Bronchial epithelial cell (primary cell): ENCODE data around the gene KLF9. TPM values are rescaled to one million over a fixed set of nuclear protein-coding genes. Genes with fewer than 3 reads are reported as not detected.

Experiments
- DNase-seq: peaks from one replicate; pipeline ENCODE4 v3.0.0-alpha.2; 2010; ENCODE audit warnings: low read depth
- FAIRE-seq: peaks from 2 replicates; lab custom pipeline; 2011; peaks lifted over from hg19 to GRCh38; lab: Jason Lieb, UNC
- H3K27me3 ChIP-seq: 2 replicates; pipeline ENCODE4 v1.5.1; 2011; ENCODE audit warnings: low read length; ENCODE audit not compliant: control insufficient read depth, insufficient read depth
- H3K36me3 ChIP-seq: 2 replicates; pipeline ENCODE4 v1.5.1; 2011; ENCODE audit warnings: low read length; ENCODE audit not compliant: control insufficient read depth, insufficient read depth
- H3K4me3 ChIP-seq: 2 replicates; pipeline ENCODE4 v1.5.1; 2011; ENCODE audit warnings: mild to moderate bottlenecking, low read depth, low read length, control low read depth
- CTCF ChIP-seq: IDR thresholded peaks from 2 replicates; pipeline ENCODE4 v1.5.1; 2011; ENCODE audit warnings: mild to moderate bottlenecking, moderate library complexity, low read length, control low read depth, inconsistent platforms; ENCODE audit not compliant: insufficient read depth, severe bottlenecking
- total RNA-seq: library from RNA; depleted of rRNA; stranded (reverse); fragments of >200 nt; gene quantifications from 2 replicates; pipeline ENCODE4 v1.2.1, GENCODE V29; 2014

The KLF9 gene
- total RNA-seq, 1 donor from 2014 or later, result 41.9 TPM

- FAIRE-seq, result no peak
- DNase-seq, result peak; percentile 21
- Histone ChIP-seq H3K4me3 (no peak overlapping the region), H3K27me3 (no peaks in the 10 kb centered on the region), H3K36me3 (peaks cover 5% of the 10 kb centered on the region)
- peak; percentile 1 for TF ChIP-seq CTCF
Measured at GRCh38 chr9:70392189-70392588, 22.3 kb downstream of the KLF9 start.

GRCh38 chr9:70390933-70391341 lies 23.5 kb downstream of the KLF9 start:
- Histone ChIP-seq H3K36me3 (peaks cover 11% of the 10 kb centered on the region), H3K27me3 (no peaks in the 10 kb centered on the region), H3K4me3 (no peak overlapping the region)
- peak; percentile 14 for DNase-seq
- no peak for TF ChIP-seq CTCF
- peak; percentile 80 for FAIRE-seq

GRCh38 chr9:70389621-70390266 lies 24.7 kb downstream of the KLF9 start:
- FAIRE-seq, result peak; percentile 58
- Histone ChIP-seq H3K36me3 (peaks cover 11% of the 10 kb centered on the region), H3K4me3 (no peak overlapping the region), H3K27me3 (no peaks in the 10 kb centered on the region)
- no peak for TF ChIP-seq CTCF
- peak; percentile 30 for DNase-seq

GRCh38 chr9:70389188-70389587 lies 25.3 kb downstream of the KLF9 start:
- Histone ChIP-seq H3K27me3 (no peaks in the 10 kb centered on the region), H3K4me3 (no peak overlapping the region), H3K36me3 (peaks cover 11% of the 10 kb centered on the region)
- no peak for TF ChIP-seq CTCF
- no peak for DNase-seq
- no peak for FAIRE-seq

- no peak for TF ChIP-seq CTCF
- DNase-seq (no peak), FAIRE-seq (no peak)
- Histone ChIP-seq H3K36me3 (peaks cover 11% of the 10 kb centered on the region), H3K27me3 (no peaks in the 10 kb centered on the region), H3K4me3 (no peak overlapping the region)
Measured at GRCh38 chr9:70387663-70388062, 26.8 kb downstream of the KLF9 start.

- H3K4me3 ChIP-seq, result no peak overlapping the region
- FAIRE-seq (no peak), DNase-seq (no peak)
- TF ChIP-seq CTCF, result no peak
- H3K27me3 ChIP-seq, result no peaks in the 10 kb centered on the region
- H3K36me3 ChIP-seq, result peaks cover 11% of the 10 kb centered on the region
Measured at GRCh38 chr9:70385426-70385825, 29.0 kb downstream of the KLF9 start.
